ENCODE results near the gene ORC5. TPM values are rescaled to one million over a fixed set of nuclear protein-coding genes. Genes with fewer than 3 reads are reported as not detected.

The ORC5 gene
- 14.9 TPM for polyA plus RNA-seq (2013, experiment 1 of 2)
- 16.0 TPM for polyA plus RNA-seq (2013, experiment 2 of 2)

GRCh38 chr7:104207731-104208420 lies at the start of gene ORC5:
TSS of gene ORC5 (minus strand) at chr7:104208013. CDS start at chr7:104207904, 109 bp downstream.
- Histone ChIP-seq H3K4me1 (ENCODE audit: control insufficient read depth, insufficient read depth, low read depth, low read length) (peaks cover 4% of the 10 kb centered on the region), H3K36me3 (ENCODE audit: control insufficient read depth in 1 of 2, insufficient read depth in 2 of 2, low read depth in 1 of 2, low read length in 2 of 2) (peaks cover 3 to 10% of the 10 kb centered on the region in 2 experiments), H3K9me3 (ENCODE audit: control insufficient read depth, low read length) (no peaks in the 10 kb centered on the region), H3K27ac (ENCODE audit: low read length, poor library complexity, severe bottlenecking) (peak within 1 kb of the TSS; percentile 52), H4K8ac (ENCODE audit: low read length) (peak within 1 kb of the TSS; percentile 98), H3K27me3 (ENCODE audit: control insufficient read depth in 1 of 2, insufficient read depth in 1 of 2, low read length in 2 of 2) (no peaks in the 10 kb centered on the region), H2BK15ac (ENCODE audit: low read depth, poor library complexity, severe bottlenecking) (no peak within 1 kb of the TSS), H3K4me2 (ENCODE audit: low read length, poor library complexity, severe bottlenecking) (peak within 1 kb of the TSS; percentile 93), H2BK12ac (ENCODE audit: low read length in 2 of 2) (no peak within 1 kb of the TSS), H3K23ac (ENCODE audit: low read length in 2 of 2) (peak within 1 kb of the TSS in 1 of 2 experiments; percentile 32), H3K14ac (ENCODE audit: low read length in 2 of 2) (peak within 1 kb of the TSS in 1 of 2 experiments; percentile 15), H2BK5ac (ENCODE audit: low read depth, low read length, poor library complexity, severe bottlenecking) (no peak within 1 kb of the TSS), H2AK5ac (ENCODE audit: low read length, severe bottlenecking) (peak within 1 kb of the TSS; percentile 51), H2BK120ac (ENCODE audit: low read depth, low read length) (peak within 1 kb of the TSS; percentile 15), H4K91ac (ENCODE audit: low read length) (peak within 1 kb of the TSS; percentile 75), H3K4ac (ENCODE audit: low read depth in 1 of 2, low read length in 2 of 2) (peak within 1 kb of the TSS; percentile 81 to 92), H2AFZ (ENCODE audit: low read depth, low read length) (peak within 1 kb of the TSS; percentile 87), H3K79me1 (replicated peaks; ENCODE audit: low read length, poor library complexity, severe bottlenecking) (peaks cover 11% of the 10 kb centered on the region), H3K18ac (ENCODE audit: low read depth in 1 of 2, low read length in 2 of 2) (peak within 1 kb of the TSS; percentile 94 to 96), H3K9ac (ENCODE audit: low read length) (peak within 1 kb of the TSS; percentile 94), H3K4me3 (ENCODE audit: insufficient read depth in 1 of 2, low read depth in 1 of 2, low read length in 2 of 2) (peak within 1 kb of the TSS; percentile 90 to 93)
- under 1% methylated on average over 47 of the region's 47 CpGs for WGBS
- peak; percentile 87 for DNase-seq

GRCh38 chr7:104255616-104256015 lies 47.8 kb upstream of the ORC5 start:
- 93% methylated on average over 3 of the region's 5 CpGs for WGBS
- Histone ChIP-seq H2BK12ac (ENCODE audit: low read length in 2 of 2) (no peak overlapping the region), H2BK15ac (ENCODE audit: low read depth, poor library complexity, severe bottlenecking) (no peak overlapping the region), H3K27me3 (ENCODE audit: control insufficient read depth in 1 of 2, insufficient read depth in 1 of 2, low read length in 2 of 2) (peaks cover 7 to 26% of the 10 kb centered on the region in 2 experiments), H3K79me1 (replicated peaks; ENCODE audit: low read length, poor library complexity, severe bottlenecking) (no peaks in the 10 kb centered on the region), H3K9ac (ENCODE audit: low read length) (no peak overlapping the region), H3K36me3 (ENCODE audit: control insufficient read depth in 1 of 2, insufficient read depth in 2 of 2, low read depth in 1 of 2, low read length in 2 of 2) (no peaks in the 10 kb centered on the region), H4K8ac (ENCODE audit: low read length) (no peak overlapping the region), H2BK120ac (ENCODE audit: low read depth, low read length) (no peak overlapping the region), H3K23ac (ENCODE audit: low read length in 2 of 2) (no peak overlapping the region), H2BK5ac (ENCODE audit: low read depth, low read length, poor library complexity, severe bottlenecking) (no peak overlapping the region), H3K18ac (ENCODE audit: low read depth in 1 of 2, low read length in 2 of 2) (no peak overlapping the region), H3K4me2 (ENCODE audit: low read length, poor library complexity, severe bottlenecking) (no peak overlapping the region), H3K4me3 (ENCODE audit: insufficient read depth in 1 of 2, low read depth in 1 of 2, low read length in 2 of 2) (no peak overlapping the region), H3K14ac (ENCODE audit: low read length in 2 of 2) (no peak overlapping the region), H2AFZ (ENCODE audit: low read depth, low read length) (no peak overlapping the region), H4K91ac (ENCODE audit: low read length) (no peak overlapping the region), H3K4ac (ENCODE audit: low read depth in 1 of 2, low read length in 2 of 2) (no peak overlapping the region), H3K9me3 (ENCODE audit: control insufficient read depth, low read length) (no peaks in the 10 kb centered on the region), H3K4me1 (ENCODE audit: control insufficient read depth, insufficient read depth, low read depth, low read length) (no peaks in the 10 kb centered on the region), H3K27ac (ENCODE audit: low read length, poor library complexity, severe bottlenecking) (no peak overlapping the region), H2AK5ac (ENCODE audit: low read length, severe bottlenecking) (no peak overlapping the region)
- no peak for DNase-seq

DNA sequence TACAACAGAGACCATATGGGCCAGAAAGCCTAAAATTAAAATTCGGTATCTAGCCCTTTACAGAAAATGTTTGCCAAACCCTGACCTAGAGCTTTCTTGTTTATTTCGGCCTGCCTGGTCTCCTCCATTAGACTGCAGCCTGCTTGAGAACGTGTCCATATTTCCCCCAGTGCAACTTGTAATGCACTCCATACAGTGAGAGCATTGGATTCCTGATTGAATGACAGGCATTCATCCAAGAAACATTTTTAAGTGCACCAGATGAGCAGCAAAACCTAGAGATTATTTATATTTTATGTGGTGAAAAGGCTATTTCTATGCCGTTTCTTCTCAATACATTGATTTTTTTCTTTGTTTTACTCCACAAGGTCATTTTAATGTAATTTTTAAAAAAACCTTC lies 47.4 kb upstream of the ORC5 start:
- Histone ChIP-seq H3K4ac (ENCODE audit: low read depth in 1 of 2, low read length in 2 of 2) (no peak overlapping the region), H2AK5ac (ENCODE audit: low read length, severe bottlenecking) (no peak overlapping the region), H3K27me3 (ENCODE audit: control insufficient read depth in 1 of 2, insufficient read depth in 1 of 2, low read length in 2 of 2) (peaks cover 7 to 30% of the 10 kb centered on the region in 2 experiments), H3K4me3 (ENCODE audit: insufficient read depth in 1 of 2, low read depth in 1 of 2, low read length in 2 of 2) (no peak overlapping the region), H4K91ac (ENCODE audit: low read length) (no peak overlapping the region), H3K9me3 (ENCODE audit: control insufficient read depth, low read length) (no peaks in the 10 kb centered on the region), H3K4me2 (ENCODE audit: low read length, poor library complexity, severe bottlenecking) (no peak overlapping the region), H4K8ac (ENCODE audit: low read length) (no peak overlapping the region), H3K23ac (ENCODE audit: low read length in 2 of 2) (no peak overlapping the region), H3K9ac (ENCODE audit: low read length) (no peak overlapping the region), H2BK12ac (ENCODE audit: low read length in 2 of 2) (no peak overlapping the region), H2AFZ (ENCODE audit: low read depth, low read length) (no peak overlapping the region), H3K4me1 (ENCODE audit: control insufficient read depth, insufficient read depth, low read depth, low read length) (no peaks in the 10 kb centered on the region), H3K14ac (ENCODE audit: low read length in 2 of 2) (no peak overlapping the region), H2BK120ac (ENCODE audit: low read depth, low read length) (no peak overlapping the region), H3K79me1 (replicated peaks; ENCODE audit: low read length, poor library complexity, severe bottlenecking) (no peaks in the 10 kb centered on the region), H2BK15ac (ENCODE audit: low read depth, poor library complexity, severe bottlenecking) (no peak overlapping the region), H3K36me3 (ENCODE audit: control insufficient read depth in 1 of 2, insufficient read depth in 2 of 2, low read depth in 1 of 2, low read length in 2 of 2) (no peaks in the 10 kb centered on the region), H2BK5ac (ENCODE audit: low read depth, low read length, poor library complexity, severe bottlenecking) (no peak overlapping the region), H3K18ac (ENCODE audit: low read depth in 1 of 2, low read length in 2 of 2) (no peak overlapping the region), H3K27ac (ENCODE audit: low read length, poor library complexity, severe bottlenecking) (no peak overlapping the region)
- DNase-seq, result no peak
- WGBS, result 83% methylated on average over 3 of the region's 4 CpGs

DNA sequence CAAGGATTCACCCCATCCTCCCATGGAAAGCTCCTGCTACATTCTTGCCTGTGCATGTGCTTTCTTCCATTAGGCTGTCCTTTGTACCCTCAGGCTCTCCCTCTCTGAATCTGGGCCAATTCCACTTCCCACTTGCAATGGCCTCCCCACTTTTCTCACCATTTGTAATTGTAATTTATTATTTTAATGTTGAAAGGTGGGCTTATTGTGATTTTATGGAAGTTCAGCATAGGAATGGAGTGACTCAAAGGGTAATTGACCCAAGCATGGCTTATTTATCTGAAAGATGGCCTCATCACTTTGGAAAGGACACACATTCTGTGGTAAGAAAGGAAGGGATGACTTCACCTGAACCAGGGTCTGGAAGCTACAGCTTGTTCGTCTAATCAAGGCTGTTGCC lies 46.9 kb upstream of the ORC5 start:
- H3K27ac ChIP-seq (ENCODE audit: low read length, poor library complexity, severe bottlenecking), result no peak overlapping the region
- no peak overlapping the region for H4K8ac ChIP-seq (ENCODE audit: low read length)
- H3K79me1 ChIP-seq (replicated peaks; ENCODE audit: low read length, poor library complexity, severe bottlenecking), result no peaks in the 10 kb centered on the region
- H3K18ac ChIP-seq (ENCODE audit: low read depth in 1 of 2, low read length in 2 of 2), result no peak overlapping the region
- no peaks in the 10 kb centered on the region for H3K4me1 ChIP-seq (ENCODE audit: control insufficient read depth, insufficient read depth, low read depth, low read length)
- H2AFZ ChIP-seq (ENCODE audit: low read depth, low read length), result no peak overlapping the region
- no peaks in the 10 kb centered on the region for H3K9me3 ChIP-seq (ENCODE audit: control insufficient read depth, low read length)
- no peak overlapping the region for H3K4me3 ChIP-seq (ENCODE audit: insufficient read depth in 1 of 2, low read depth in 1 of 2, low read length in 2 of 2)
- H4K91ac ChIP-seq (ENCODE audit: low read length), result no peak overlapping the region
- no peak for DNase-seq
- no peak overlapping the region for H2BK120ac ChIP-seq (ENCODE audit: low read depth, low read length)
- no peak overlapping the region for H3K4me2 ChIP-seq (ENCODE audit: low read length, poor library complexity, severe bottlenecking)
- no CpG with 5 or more reads among the region's 1 CpG for WGBS
- H3K9ac ChIP-seq (ENCODE audit: low read length), result no peak overlapping the region
- H3K23ac ChIP-seq (ENCODE audit: low read length in 2 of 2), result no peak overlapping the region
- H3K14ac ChIP-seq (ENCODE audit: low read length in 2 of 2), result no peak overlapping the region
- H2BK5ac ChIP-seq (ENCODE audit: low read depth, low read length, poor library complexity, severe bottlenecking), result no peak overlapping the region
- no peak overlapping the region for H2BK12ac ChIP-seq (ENCODE audit: low read length in 2 of 2)
- peaks cover 7 to 30% of the 10 kb centered on the region in 2 experiments for H3K27me3 ChIP-seq (ENCODE audit: control insufficient read depth in 1 of 2, insufficient read depth in 1 of 2, low read length in 2 of 2)
- no peak overlapping the region for H3K4ac ChIP-seq (ENCODE audit: low read depth in 1 of 2, low read length in 2 of 2)
- no peak overlapping the region for H2BK15ac ChIP-seq (ENCODE audit: low read depth, poor library complexity, severe bottlenecking)
- no peaks in the 10 kb centered on the region for H3K36me3 ChIP-seq (ENCODE audit: control insufficient read depth in 1 of 2, insufficient read depth in 2 of 2, low read depth in 1 of 2, low read length in 2 of 2)
- H2AK5ac ChIP-seq (ENCODE audit: low read length, severe bottlenecking), result no peak overlapping the region
